ENCODE results near the gene CRYBA2. TPM values are rescaled to one million over a fixed set of nuclear protein-coding genes. Genes with fewer than 3 reads are reported as not detected.

The CRYBA2 gene
- total RNA-seq, 4 donors from 2014 or later, result 5.6 TPM; not detected in 3

DNA sequence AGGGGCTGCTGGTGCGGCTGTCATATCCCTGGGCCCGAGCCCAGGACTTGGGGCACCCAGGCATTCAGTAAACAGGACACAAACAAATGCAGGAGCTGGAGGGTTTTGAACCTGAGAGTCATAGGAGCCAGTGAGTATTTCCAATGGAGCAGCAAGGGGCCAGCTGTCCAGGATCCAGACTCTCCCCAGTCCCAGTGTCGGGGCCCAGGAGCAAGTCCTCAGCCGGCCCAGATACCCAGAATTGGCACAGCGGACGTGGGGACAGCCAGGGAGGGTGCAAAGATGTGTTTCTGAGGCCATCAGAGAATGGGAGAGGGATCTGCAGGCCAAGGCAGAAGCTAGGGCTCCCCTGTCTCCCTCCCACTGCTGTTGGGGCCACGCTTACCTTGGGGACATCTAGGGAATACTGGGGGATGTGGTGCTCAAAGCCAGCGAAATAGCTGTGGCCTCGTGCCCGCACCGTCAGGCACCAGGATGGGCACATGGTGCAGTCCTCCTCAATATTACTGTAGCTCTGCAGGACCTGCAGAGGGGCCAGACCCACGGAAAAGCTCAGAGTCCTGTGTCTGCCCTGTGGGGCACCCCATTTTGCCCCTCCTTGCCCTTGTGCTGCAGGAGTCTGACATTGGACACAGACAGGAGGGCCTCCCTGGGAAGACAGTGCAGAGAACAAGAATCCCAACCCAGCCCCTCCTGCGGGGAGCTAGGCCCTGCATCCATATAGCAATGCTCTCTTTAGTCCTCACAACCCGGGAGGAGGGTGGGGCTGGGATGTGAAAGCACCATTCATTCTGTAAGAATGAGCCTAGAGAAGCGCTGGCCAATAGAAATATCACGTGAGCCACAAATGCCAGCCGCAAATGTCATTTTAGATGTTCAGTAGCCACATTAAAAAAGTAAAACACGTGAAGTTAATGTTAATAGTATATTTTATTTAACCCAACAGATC is 32.7 kb upstream of the CRYBA2 start:
- WGBS, 2 donors (ENCODE audit: low coverage in 1 of 2), result 83 to 87% methylated on average over 3 to 18 of the region's 18 CpGs
- TF ChIP-seq, protein P1, sequence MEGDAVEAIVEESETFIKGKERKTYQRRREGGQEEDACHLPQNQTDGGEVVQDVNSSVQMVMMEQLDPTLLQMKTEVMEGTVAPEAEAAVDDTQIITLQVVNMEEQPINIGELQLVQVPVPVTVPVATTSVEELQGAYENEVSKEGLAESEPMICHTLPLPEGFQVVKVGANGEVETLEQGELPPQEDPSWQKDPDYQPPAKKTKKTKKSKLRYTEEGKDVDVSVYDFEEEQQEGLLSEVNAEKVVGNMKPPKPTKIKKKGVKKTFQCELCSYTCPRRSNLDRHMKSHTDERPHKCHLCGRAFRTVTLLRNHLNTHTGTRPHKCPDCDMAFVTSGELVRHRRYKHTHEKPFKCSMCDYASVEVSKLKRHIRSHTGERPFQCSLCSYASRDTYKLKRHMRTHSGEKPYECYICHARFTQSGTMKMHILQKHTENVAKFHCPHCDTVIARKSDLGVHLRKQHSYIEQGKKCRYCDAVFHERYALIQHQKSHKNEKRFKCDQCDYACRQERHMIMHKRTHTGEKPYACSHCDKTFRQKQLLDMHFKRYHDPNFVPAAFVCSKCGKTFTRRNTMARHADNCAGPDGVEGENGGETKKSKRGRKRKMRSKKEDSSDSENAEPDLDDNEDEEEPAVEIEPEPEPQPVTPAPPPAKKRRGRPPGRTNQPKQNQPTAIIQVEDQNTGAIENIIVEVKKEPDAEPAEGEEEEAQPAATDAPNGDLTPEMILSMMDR (IDR thresholded peaks at IDR 0.05), result no peak
- TF ChIP-seq POLR2A (IDR thresholded peaks at IDR 0.05), result no peak
- no peak for TF ChIP-seq EP300 (IDR thresholded peaks at IDR 0.05; ENCODE audit: low read depth)
- TF ChIP-seq POLR2AphosphoS5 (IDR thresholded peaks at IDR 0.05), result no peak
- intact Hi-C loops (cut with DNase I; ENCODE audit: low total_unique reads), result no loop called here

DNA sequence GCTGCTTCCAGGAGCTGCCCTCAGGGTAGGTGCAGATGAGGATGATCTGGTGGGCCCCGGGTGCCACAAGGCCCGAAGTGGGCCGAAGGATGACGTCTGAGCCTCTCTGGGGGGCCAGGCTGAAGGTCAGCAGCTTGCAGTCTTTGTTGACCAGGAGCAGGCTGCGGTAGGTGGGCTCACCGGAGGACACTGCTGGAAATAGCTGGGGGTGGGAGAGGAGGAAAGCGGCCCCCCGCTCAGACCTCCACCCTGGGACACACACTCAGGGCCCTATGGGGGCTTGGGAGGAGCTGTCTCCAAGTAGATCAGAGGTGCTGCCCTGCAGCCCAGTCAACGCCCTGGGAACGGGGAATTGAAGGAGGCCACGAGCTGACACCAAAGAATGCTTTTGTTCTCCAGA is 30.8 kb upstream of the CRYBA2 start:
- intact Hi-C loops (cut with DNase I; ENCODE audit: low total_unique reads) (no loop called here), in situ Hi-C loops (cut with MboI; ENCODE audit: low pct_ligation_motif_present in 1 of 4, low pct_unique_long_range_greater_than_20kb in 1 of 4, low sequenced_read_pairs in 3 of 4) (loop anchor here in 1 of 4 donors (10.0 kb wide), 1 partner anchor 131 kb away; no protein-coding TSS in a partner anchor)
- TF ChIP-seq POLR2A (IDR thresholded peaks at IDR 0.05) (no peak), POLR2AphosphoS5 (IDR thresholded peaks at IDR 0.05) (no peak), EP300 (IDR thresholded peaks at IDR 0.05; ENCODE audit: low read depth) (no peak)
- TF ChIP-seq, protein P1 (IDR thresholded peaks at IDR 0.05), result no peak
- no peak overlapping the region for H3K4me3 ChIP-seq
- no peaks in the 10 kb centered on the region for H3K9me3 ChIP-seq
- H3K27me3 ChIP-seq, result no peaks in the 10 kb centered on the region
- H3K27ac ChIP-seq, result no peak overlapping the region
- 69% methylated on average over 11 of the region's 11 CpGs; no CpG with 5 or more reads in 1 of the 2 donors for WGBS, 2 donors (ENCODE audit: low coverage in 1 of 2)
- no peak for DNase-seq
- H3K4me1 ChIP-seq, result no peaks in the 10 kb centered on the region
- no peaks in the 10 kb centered on the region for H3K36me3 ChIP-seq

More for the DNA sequence above, 32.7 kb upstream of the CRYBA2 start:
- DNase-seq, result no peak
- no peaks in the 10 kb centered on the region for H3K4me1 ChIP-seq
- in situ Hi-C loops (cut with MboI; ENCODE audit: low pct_ligation_motif_present in 1 of 4, low pct_unique_long_range_greater_than_20kb in 1 of 4, low sequenced_read_pairs in 3 of 4), result loop anchor here in 2 of 4 donors (10.0 to 25.0 kb wide), 2 partner anchors 129 to 286 kb away; partner anchors contain the start of gene PTPRN (in 2 of the 2)
- H3K27ac ChIP-seq, result no peak overlapping the region
- H3K36me3 ChIP-seq, result no peaks in the 10 kb centered on the region
- no peaks in the 10 kb centered on the region for H3K27me3 ChIP-seq
- no peak overlapping the region for H3K4me3 ChIP-seq
- no peaks in the 10 kb centered on the region for H3K9me3 ChIP-seq

DNA sequence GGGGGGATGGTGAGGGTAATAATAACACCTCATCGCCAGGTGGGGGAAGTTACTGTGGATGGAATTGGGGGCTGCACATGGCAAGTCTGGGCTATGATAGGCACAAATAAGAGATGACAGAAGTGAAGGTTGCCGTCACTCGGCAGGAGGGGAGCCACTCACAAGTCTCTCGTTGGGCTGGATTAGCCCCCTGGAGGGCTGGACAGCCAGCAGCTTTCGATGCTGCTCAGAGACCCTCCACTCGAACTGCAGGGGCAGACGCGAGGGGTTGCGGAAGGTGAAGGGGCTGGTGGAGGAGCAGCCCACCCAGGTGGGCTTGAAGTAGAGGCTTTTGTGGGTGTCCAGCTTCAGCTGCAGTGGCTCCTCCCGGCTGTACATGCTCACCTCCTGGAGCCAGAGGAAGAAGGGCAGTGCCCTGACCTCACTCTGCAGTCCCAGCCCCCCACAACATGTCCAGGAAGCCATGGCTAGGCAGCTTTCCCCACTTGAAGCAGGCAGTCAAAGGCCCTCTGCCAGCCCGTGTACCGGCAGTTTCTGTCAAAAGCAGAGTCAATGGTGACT is 29.9 kb upstream of the CRYBA2 start:
- 84 to 100% methylated on average over 2 to 12 of the region's 12 CpGs for WGBS, 2 donors (ENCODE audit: low coverage in 1 of 2)
- Histone ChIP-seq H3K27ac (no peak overlapping the region), H3K36me3 (no peaks in the 10 kb centered on the region), H3K4me3 (no peak overlapping the region), H3K9me3 (no peaks in the 10 kb centered on the region), H3K27me3 (no peaks in the 10 kb centered on the region), H3K4me1 (no peaks in the 10 kb centered on the region)
- in situ Hi-C loops (cut with MboI; ENCODE audit: low pct_ligation_motif_present in 1 of 4, low pct_unique_long_range_greater_than_20kb in 1 of 4, low sequenced_read_pairs in 3 of 4) (loop anchor here in 1 of 4 donors (10.0 kb wide), 1 partner anchor 132 kb away; no protein-coding TSS in a partner anchor), intact Hi-C loops (cut with DNase I; ENCODE audit: low total_unique reads) (no loop called here)
- TF ChIP-seq POLR2A (IDR thresholded peaks at IDR 0.05) (no peak), EP300 (IDR thresholded peaks at IDR 0.05; ENCODE audit: low read depth) (no peak), POLR2AphosphoS5 (IDR thresholded peaks at IDR 0.05) (no peak)
- TF ChIP-seq, protein P1 (IDR thresholded peaks at IDR 0.05), result no peak
- no peak for DNase-seq

DNA sequence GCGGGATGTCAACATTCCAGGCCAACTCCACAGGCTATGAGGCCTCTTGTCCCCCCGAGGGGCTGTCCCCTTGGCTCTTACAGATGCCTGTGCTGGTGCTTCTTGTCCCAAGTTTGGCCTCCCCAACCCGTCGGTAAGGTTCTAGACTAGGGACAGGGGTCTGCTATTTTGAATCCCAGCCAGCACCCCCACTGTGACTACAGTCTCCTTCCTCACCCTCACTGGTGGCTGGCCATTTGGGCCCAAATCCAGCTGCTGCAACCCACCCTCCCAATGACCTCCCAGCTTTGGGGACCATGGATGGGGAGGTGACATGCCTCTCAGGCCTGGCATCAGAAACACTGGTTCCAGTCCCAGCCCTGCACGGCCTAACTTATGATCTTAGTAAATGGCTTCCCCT is 29.4 kb upstream of the CRYBA2 start:
- intact Hi-C loops (cut with DNase I; ENCODE audit: low total_unique reads), result no loop called here
- no peak for DNase-seq
- no peaks in the 10 kb centered on the region for H3K36me3 ChIP-seq
- no peak overlapping the region for H3K27ac ChIP-seq
- H3K4me3 ChIP-seq, result no peak overlapping the region
- H3K27me3 ChIP-seq, result no peaks in the 10 kb centered on the region
- in situ Hi-C loops (cut with MboI; ENCODE audit: low pct_ligation_motif_present in 1 of 4, low pct_unique_long_range_greater_than_20kb in 1 of 4, low sequenced_read_pairs in 3 of 4), result loop anchor here in 1 of 4 donors (10.0 kb wide), 1 partner anchor 132 kb away; no protein-coding TSS in a partner anchor
- WGBS, 2 donors (ENCODE audit: low coverage in 1 of 2), result 84 to 90% methylated on average over 2 to 5 of the region's 5 CpGs
- no peaks in the 10 kb centered on the region for H3K4me1 ChIP-seq
- H3K9me3 ChIP-seq, result no peaks in the 10 kb centered on the region
- TF ChIP-seq POLR2A (IDR thresholded peaks at IDR 0.05) (no peak), POLR2AphosphoS5 (IDR thresholded peaks at IDR 0.05) (no peak), EP300 (IDR thresholded peaks at IDR 0.05; ENCODE audit: low read depth) (no peak)
- TF ChIP-seq, protein P1 (IDR thresholded peaks at IDR 0.05), result no peak
